Erythroblast (primary cell): Measurements from ENCODE around the gene WHRN.

Source experiments
- GATA1 ChIP-seq: IDR thresholded peaks from 2 replicates; pipeline ENCODE4 v1.6.1; 2011; ENCODE audit warnings: low read depth, mild to moderate bottlenecking, control low read depth, low read length, moderate library complexity
- POLR2A ChIP-seq: IDR thresholded peaks from 2 replicates; pipeline ENCODE4 v1.6.1; 2011; ENCODE audit warnings: mild to moderate bottlenecking, low read length

DNA sequence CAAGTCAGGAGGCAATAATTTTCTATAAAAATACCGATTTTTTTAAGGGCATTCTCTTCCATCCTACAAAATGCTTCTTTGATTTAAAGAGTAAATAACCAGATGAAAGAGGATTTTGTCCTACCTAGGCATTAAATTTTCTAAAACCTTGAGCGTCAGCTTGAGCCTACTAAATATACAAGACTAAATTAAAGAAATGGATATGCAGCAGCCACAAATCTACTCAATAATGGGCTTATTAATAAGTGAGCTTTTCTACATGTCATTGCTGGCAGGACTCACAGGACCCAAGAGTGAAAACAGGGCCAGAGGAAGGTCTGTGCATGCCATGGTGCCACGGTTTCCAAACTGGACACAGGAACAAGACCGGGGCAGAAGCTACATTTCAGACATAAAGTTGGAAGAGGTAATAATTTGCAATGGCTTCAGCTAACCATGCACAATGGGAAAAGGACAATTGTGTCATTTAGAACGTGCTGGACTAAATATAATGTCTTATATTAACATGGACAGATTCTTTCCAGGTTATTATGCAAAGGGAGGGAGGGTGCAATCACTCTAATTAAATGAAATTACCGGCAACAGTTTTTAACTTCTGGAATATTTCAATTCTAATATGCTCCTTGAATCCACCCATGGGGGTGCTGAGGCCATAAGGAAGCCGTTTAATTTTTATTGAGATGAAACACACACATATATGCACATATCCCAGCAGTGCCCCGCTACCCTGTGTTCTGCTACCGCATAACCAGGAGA, 5.2 kb downstream of the WHRN start:
- TF ChIP-seq POLR2A = no peak
- no peak for TF ChIP-seq GATA1
